ENCODE results near the gene EIF4G3.
A peak's percentile ranks its signal among the peaks of the same experiment; 100 is the strongest.

EIF4G3 gene

DNA sequence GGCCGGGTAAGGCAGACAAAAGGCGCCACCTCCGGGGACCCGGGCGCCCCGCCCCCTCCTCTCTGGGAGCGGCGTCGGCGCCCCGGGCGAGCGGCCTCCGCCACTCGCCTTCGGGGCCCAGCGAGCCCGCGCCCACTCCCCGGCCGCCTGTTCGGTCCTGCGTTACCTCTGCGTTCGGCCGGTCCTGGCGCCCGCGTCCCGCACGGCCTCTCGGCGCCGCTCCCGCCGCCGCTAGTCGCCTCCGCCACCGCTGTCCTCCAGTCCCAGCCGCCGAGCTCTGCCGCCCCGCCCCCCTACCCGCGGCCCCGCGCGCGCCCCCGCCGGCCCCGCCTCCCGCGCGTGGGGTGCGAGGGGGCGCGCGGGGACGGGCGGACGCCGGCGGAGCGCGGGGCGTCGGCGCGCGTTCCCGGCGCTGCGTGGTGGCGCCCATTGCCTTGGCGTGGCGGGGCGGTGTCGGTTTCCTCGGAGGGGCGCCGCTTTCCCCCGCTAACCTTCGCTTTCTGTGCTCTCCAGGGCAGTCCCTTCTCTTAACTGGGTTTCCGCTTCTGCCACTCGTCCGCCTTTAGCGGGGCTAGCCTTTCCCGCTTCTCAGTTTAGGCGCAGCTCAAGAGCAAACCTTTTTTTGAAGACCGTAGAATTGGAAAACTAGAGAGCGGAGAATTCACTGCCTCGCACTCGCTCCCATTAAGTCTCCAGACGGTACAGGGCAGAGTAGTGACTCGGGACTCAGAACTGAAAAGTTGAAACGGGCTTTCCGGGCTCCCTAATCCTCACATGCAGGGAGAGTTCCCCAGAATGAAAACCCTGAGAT lies 389.5 kb downstream of the EIF4G3 start, which contains the start of gene HP1BP3:
Gene HP1BP3, minus strand, starts transcription at position 279 of the 811 bp plus-strand sequence. CDS start 6,867 bp downstream, outside the sequence.
- Histone ChIP-seq H3K27ac (ENCODE audit: low read depth, low read length) (peak within 1 kb of the TSS; percentile 98), H3K36me3 (ENCODE audit: control insufficient read depth, insufficient read depth, low read length) (no peaks in the 10 kb centered on the region), H3K4me3 (ENCODE audit: low read depth, low read length) (peak within 1 kb of the TSS; percentile 98), H3K9me3 (ENCODE audit: control insufficient read depth, insufficient read depth, low read length) (no peaks in the 10 kb centered on the region), H3K27me3 (ENCODE audit: control insufficient read depth, insufficient read depth, low read length) (no peaks in the 10 kb centered on the region), H3K9ac (ENCODE audit: low read depth, low read length) (peak within 1 kb of the TSS; percentile 97), H3K4me1 (ENCODE audit: control insufficient read depth, insufficient read depth, low read length) (peaks cover 6% of the 10 kb centered on the region)

DNA sequence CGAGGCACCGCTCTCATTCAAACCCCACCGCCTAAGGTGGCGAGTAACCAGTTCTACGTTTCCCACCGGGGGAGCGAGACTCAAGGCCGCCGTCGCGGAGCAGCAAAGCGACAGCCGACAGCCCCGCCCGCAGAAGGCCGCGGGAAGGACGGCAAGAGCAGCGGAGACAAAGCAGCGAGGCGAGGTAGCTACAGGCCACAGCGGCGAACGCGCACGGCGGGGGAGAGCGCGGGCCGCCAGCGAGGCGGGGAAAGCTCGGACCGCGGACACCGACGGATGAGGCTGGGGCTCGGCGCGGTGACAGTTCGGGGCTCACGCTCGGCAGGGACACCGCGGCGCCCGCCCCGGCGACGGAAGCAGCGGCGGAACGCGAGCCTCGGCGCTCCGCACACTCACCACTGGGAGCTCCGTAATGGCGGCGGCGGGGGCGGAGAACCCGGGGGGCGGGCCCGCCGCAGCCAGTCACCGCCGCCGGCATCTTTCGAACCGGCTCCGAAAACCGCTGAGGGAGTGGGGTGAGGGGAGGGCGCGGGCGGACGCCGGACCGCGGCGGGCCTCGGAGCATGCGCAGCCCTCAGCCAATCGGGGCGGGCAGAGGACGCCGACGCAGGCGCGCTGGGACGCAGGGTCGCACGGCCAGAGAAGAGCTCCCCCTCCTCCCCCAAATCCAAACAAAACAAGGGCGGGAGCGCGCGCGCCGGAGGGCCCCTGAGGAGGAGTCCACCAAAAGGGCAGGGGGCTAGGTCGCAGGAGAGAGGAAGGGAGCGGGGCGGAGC lies 390.3 kb downstream of the EIF4G3 start:
- peaks cover 6% of the 10 kb centered on the region for H3K4me1 ChIP-seq (ENCODE audit: control insufficient read depth, insufficient read depth, low read length)
- H3K9me3 ChIP-seq (ENCODE audit: control insufficient read depth, insufficient read depth, low read length) = no peaks in the 10 kb centered on the region
- H3K27me3 ChIP-seq (ENCODE audit: control insufficient read depth, insufficient read depth, low read length) = no peaks in the 10 kb centered on the region
- peak overlapping the region; percentile 97 for H3K9ac ChIP-seq (ENCODE audit: low read depth, low read length)
- H3K27ac ChIP-seq (ENCODE audit: low read depth, low read length) = peak overlapping the region; percentile 98
- peak overlapping the region; percentile 98 for H3K4me3 ChIP-seq (ENCODE audit: low read depth, low read length)
- no peaks in the 10 kb centered on the region for H3K36me3 ChIP-seq (ENCODE audit: control insufficient read depth, insufficient read depth, low read length)

DNA sequence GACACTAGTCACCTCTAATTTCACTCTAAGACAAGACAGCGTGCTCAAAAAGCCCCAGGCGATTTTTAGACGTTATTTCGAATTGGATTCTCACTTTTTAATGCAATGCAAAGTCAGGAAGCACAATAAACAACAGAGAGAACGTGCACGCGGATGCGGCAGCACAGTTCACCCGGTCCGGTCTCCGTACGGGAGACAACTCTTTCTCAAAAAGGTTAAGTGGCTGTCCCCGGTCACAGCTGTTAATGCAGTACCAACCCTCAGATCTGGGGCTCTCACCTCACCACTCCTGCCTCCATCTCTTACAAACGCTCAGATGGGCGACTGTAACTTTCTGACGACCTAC lies 390.8 kb downstream of the EIF4G3 start:
- Histone ChIP-seq H3K27ac (ENCODE audit: low read depth, low read length) (peak overlapping the region; percentile 98), H3K36me3 (ENCODE audit: control insufficient read depth, insufficient read depth, low read length) (no peaks in the 10 kb centered on the region), H3K9ac (ENCODE audit: low read depth, low read length) (peak overlapping the region; percentile 97), H3K4me3 (ENCODE audit: low read depth, low read length) (peak overlapping the region; percentile 98), H3K9me3 (ENCODE audit: control insufficient read depth, insufficient read depth, low read length) (no peaks in the 10 kb centered on the region), H3K4me1 (ENCODE audit: control insufficient read depth, insufficient read depth, low read length) (peaks cover 6% of the 10 kb centered on the region), H3K27me3 (ENCODE audit: control insufficient read depth, insufficient read depth, low read length) (no peaks in the 10 kb centered on the region)

DNA sequence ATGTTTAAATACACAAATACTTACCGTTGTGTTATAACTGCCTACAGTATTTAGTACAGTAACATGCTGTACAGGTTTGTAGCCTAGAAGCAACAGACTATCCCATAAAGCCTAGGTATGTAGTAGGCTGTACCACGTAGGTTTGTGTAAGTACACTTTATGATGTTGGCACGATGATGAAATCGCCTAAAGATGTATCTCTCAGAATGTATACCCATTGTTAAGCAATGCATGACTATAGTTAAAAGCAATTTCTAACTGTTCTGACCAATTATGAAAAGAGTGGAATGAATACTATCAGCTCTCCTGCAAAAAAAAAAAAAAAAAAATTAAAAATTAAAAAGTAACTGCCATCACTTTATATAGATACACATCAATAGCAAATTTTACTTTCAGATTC lies 401.0 kb downstream of the EIF4G3 start:
- H3K4me3 ChIP-seq (ENCODE audit: low read depth, low read length) = no peak overlapping the region
- no peaks in the 10 kb centered on the region for H3K27me3 ChIP-seq (ENCODE audit: control insufficient read depth, insufficient read depth, low read length)
- H3K36me3 ChIP-seq (ENCODE audit: control insufficient read depth, insufficient read depth, low read length) = peaks cover 95% of the 10 kb centered on the region
- no peak overlapping the region for H3K27ac ChIP-seq (ENCODE audit: low read depth, low read length)
- H3K4me1 ChIP-seq (ENCODE audit: control insufficient read depth, insufficient read depth, low read length) = no peaks in the 10 kb centered on the region
- H3K9me3 ChIP-seq (ENCODE audit: control insufficient read depth, insufficient read depth, low read length) = no peaks in the 10 kb centered on the region
- no peak overlapping the region for H3K9ac ChIP-seq (ENCODE audit: low read depth, low read length)

DNA sequence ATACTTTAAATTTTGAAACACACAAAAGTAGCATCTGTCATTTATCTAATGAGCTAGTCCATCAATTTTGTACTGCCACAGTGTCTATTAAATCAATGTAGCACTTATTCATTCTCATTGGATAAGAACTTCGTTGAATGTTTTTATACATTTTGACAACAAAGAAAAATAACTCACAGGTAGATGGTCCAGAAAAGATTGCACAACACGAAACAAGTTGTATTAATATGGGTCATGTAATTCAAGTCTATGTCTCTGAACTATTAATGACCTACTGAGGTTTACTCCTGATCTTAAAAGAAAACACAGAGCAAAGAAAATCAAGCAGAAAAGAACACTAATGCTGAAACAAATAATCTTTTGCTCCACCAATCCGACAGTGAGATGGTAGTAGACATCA lies 404.9 kb downstream of the EIF4G3 start:
- Histone ChIP-seq H3K4me3 (ENCODE audit: low read depth, low read length) (no peak overlapping the region), H3K36me3 (ENCODE audit: control insufficient read depth, insufficient read depth, low read length) (peaks cover 99% of the 10 kb centered on the region), H3K9ac (ENCODE audit: low read depth, low read length) (no peak overlapping the region), H3K9me3 (ENCODE audit: control insufficient read depth, insufficient read depth, low read length) (no peaks in the 10 kb centered on the region), H3K27ac (ENCODE audit: low read depth, low read length) (no peak overlapping the region), H3K27me3 (ENCODE audit: control insufficient read depth, insufficient read depth, low read length) (no peaks in the 10 kb centered on the region), H3K4me1 (ENCODE audit: control insufficient read depth, insufficient read depth, low read length) (no peaks in the 10 kb centered on the region)

DNA sequence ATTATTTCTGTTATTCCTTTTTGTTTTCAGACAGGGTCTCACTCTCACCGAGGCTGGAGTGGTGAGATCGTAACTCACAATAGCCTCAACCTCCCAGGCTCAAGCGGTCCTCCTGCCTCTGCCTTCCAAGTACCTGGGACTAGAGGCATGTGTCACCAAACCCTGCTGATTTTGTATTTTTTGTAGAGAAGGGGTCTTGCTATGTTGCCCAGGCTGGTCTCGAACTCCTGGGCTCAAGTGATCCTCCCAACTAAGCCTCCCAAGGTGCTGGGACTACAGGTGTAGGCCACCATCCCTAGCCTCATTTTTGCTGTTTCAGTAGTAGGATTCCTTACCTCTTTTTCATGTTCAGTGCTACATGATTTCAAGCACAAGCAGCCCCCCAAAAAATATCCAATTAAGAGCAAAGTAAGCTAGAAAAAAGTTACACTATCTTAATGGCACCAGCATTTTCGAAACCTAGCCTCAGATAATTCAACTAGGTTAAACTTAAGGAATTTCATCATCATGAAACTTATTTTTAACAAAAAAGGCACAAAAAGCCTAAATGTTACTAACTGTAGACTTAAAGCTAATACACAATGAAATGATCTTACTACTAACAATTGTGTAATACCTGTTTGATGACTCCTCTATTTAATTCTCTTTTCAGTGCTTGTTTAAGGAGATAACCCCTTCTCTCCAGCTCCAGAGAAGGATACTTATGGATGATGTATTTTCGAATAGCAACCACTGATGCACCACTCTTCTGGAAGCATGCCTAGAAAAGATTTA lies 406.2 kb downstream of the EIF4G3 start:
- Histone ChIP-seq H3K4me1 (ENCODE audit: control insufficient read depth, insufficient read depth, low read length) (no peaks in the 10 kb centered on the region), H3K4me3 (ENCODE audit: low read depth, low read length) (no peak overlapping the region), H3K9ac (ENCODE audit: low read depth, low read length) (no peak overlapping the region), H3K27ac (ENCODE audit: low read depth, low read length) (no peak overlapping the region), H3K36me3 (ENCODE audit: control insufficient read depth, insufficient read depth, low read length) (peaks cover 99% of the 10 kb centered on the region), H3K27me3 (ENCODE audit: control insufficient read depth, insufficient read depth, low read length) (no peaks in the 10 kb centered on the region), H3K9me3 (ENCODE audit: control insufficient read depth, insufficient read depth, low read length) (no peaks in the 10 kb centered on the region)

DNA sequence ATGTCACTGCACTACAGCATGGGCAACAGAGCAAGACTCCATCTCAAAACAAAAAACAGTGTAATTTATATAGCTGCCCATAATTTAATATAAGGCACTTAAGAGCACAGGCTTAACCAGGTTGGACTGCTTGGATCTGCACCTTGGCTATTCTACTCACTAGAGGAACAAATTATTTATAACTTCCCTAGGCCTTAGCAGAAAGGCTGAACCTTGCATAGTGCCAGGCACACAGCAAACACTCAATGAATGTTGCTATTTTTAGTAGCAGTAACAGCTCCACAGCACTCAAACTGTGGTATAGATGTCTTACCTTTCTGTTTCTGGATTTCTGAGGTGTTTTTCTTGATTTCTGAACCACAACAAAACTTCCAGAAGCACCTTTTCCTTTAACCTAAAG lies 409.4 kb downstream of the EIF4G3 start:
- Histone ChIP-seq H3K27me3 (ENCODE audit: control insufficient read depth, insufficient read depth, low read length) (no peaks in the 10 kb centered on the region), H3K4me3 (ENCODE audit: low read depth, low read length) (no peak overlapping the region), H3K27ac (ENCODE audit: low read depth, low read length) (no peak overlapping the region), H3K9me3 (ENCODE audit: control insufficient read depth, insufficient read depth, low read length) (no peaks in the 10 kb centered on the region), H3K9ac (ENCODE audit: low read depth, low read length) (no peak overlapping the region), H3K36me3 (ENCODE audit: control insufficient read depth, insufficient read depth, low read length) (peaks cover 99% of the 10 kb centered on the region), H3K4me1 (ENCODE audit: control insufficient read depth, insufficient read depth, low read length) (peaks cover 16% of the 10 kb centered on the region; the same call in 1 of the 2 replicates)

DNA sequence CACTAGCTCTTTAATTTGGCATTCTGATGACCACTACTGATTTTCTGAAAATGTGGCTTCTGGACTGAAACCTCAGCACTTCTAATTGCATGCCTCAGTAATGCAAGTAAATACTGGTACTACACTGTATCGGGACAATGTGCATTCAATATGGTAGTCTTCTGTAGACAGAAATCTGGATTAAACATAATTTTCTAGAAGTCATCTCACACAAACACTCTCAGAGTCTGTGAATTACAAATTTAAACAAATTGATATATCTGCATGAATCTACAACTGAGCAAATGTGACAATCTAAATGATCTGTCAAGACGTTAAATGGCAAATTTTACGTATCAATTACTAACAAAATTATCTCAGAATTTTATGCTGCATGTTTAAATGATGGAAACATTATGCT lies 413.3 kb downstream of the EIF4G3 start:
- peaks cover 18% of the 10 kb centered on the region; the same call in 1 of the 2 replicates for H3K4me1 ChIP-seq (ENCODE audit: control insufficient read depth, insufficient read depth, low read length)
- H3K27me3 ChIP-seq (ENCODE audit: control insufficient read depth, insufficient read depth, low read length) = no peaks in the 10 kb centered on the region
- H3K4me3 ChIP-seq (ENCODE audit: low read depth, low read length) = no peak overlapping the region
- H3K9ac ChIP-seq (ENCODE audit: low read depth, low read length) = no peak overlapping the region
- no peaks in the 10 kb centered on the region for H3K9me3 ChIP-seq (ENCODE audit: control insufficient read depth, insufficient read depth, low read length)
- peaks cover 95% of the 10 kb centered on the region for H3K36me3 ChIP-seq (ENCODE audit: control insufficient read depth, insufficient read depth, low read length)
- no peak overlapping the region for H3K27ac ChIP-seq (ENCODE audit: low read depth, low read length)

DNA sequence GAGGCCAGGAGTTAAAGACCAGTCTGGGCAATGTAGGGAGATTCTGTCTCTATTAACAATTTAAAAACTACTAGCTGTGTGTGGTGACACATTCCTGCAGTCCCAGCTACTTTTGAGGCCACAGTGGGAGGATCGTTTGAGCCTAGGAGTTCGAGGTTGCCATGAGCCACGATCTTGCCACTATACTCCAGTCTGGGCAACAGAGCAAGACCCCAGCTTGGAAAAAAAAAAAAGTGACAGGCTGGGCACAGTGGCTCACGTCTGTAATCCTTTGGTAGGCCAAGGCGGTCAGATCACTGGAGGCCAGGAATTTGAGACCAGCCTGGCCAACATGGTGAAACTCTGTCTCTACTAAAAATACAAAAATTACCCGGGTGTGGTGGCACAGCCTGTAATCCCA lies 416.4 kb downstream of the EIF4G3 start:
- H3K4me1 ChIP-seq (ENCODE audit: control insufficient read depth, insufficient read depth, low read length) = peaks cover 18% of the 10 kb centered on the region; the same call in 1 of the 2 replicates
- no peaks in the 10 kb centered on the region for H3K9me3 ChIP-seq (ENCODE audit: control insufficient read depth, insufficient read depth, low read length)
- H3K27me3 ChIP-seq (ENCODE audit: control insufficient read depth, insufficient read depth, low read length) = no peaks in the 10 kb centered on the region
- H3K4me3 ChIP-seq (ENCODE audit: low read depth, low read length) = no peak overlapping the region
- H3K27ac ChIP-seq (ENCODE audit: low read depth, low read length) = no peak overlapping the region
- no peak overlapping the region for H3K9ac ChIP-seq (ENCODE audit: low read depth, low read length)
- H3K36me3 ChIP-seq (ENCODE audit: control insufficient read depth, insufficient read depth, low read length) = peaks cover 93% of the 10 kb centered on the region

Data from HUES48 (cell line).